HG02642 (cell line): ENCODE measurements around the gene NELL1.

Source experiments
- ATAC-seq: cut with Tn5 transposase; IDR thresholded peaks from one replicate; pipeline ENCODE4 v1.9.1; 2021; ENCODE audit warnings: mild to moderate bottlenecking; ENCODE audit not compliant: unreplicated experiment, poor library complexity

NELL1 gene

GRCh38 chr11:21285104-21285503, 615.7 kb downstream of the NELL1 start:
- no peak for ATAC-seq

GRCh38 chr11:21289686-21290085, 620.3 kb downstream of the NELL1 start:
- no peak for ATAC-seq

DNA sequence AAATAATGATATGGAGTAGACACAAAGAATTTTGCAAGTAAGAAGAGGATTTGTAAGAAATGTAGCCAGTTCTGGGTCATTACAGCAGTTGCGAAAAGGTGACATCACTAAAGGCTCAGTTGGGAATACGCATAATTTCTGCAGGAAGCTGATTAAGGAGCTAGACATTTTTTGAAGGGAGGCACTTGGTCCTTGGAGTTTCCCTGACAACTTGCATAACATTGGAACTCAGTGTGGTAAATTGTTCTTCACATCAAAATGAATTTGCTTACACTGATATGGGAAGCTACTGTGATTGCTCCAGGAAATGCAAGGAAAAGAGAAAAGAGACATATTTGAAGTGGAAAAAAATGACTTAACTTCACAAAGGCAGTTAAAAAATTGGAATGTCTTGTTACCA, 626.1 kb downstream of the NELL1 start:
- ATAC-seq = no peak

- no peak for ATAC-seq
These were observed 632.6 kb downstream of the NELL1 start for GRCh38 chr11:21301981-21302380.

GRCh38 chr11:21306739-21307358, 637.5 kb downstream of the NELL1 start:
- no peak for ATAC-seq

- ATAC-seq = no peak
These were observed 638.5 kb downstream of the NELL1 start for GRCh38 chr11:21307874-21308273.

GRCh38 chr11:21316591-21316990, 647.2 kb downstream of the NELL1 start:
- no peak for ATAC-seq

DNA sequence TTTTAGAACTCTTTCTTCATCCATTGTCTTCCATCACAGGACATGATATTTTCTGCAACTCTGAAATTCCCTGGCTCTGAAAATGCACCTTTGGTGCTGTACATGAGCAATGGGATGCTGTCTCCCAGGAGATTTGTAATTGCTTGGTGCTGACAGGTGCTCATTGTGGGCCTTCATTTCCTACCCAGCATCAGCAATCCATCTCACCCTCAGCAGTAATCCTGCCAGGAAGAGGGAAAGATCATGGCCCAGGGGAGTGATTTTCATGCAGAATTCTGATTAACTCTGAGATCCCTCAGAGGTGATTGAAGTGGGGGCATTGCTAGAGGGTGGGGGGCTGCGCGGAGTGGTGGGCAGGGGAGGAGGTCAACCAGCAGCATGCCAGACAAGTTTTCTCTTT, 651.7 kb downstream of the NELL1 start:
- no peak for ATAC-seq

DNA sequence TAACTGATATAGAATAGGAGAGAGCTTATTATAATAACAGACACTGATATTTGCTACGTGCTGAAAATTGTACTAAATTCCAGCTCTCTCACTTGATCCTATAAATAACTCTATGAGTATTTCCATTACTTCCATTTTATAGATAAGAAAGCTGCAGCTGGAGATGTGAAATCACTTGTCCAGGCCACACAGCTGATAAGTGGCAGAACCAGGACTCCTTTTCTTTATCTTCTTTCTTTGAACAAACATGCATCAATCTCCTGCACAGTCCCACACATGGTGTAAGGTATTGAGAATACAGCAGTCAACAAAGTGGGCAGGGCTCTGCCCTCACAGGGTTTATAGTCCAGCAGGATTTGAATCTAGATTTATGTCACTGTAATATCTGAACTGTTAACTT, 652.1 kb downstream of the NELL1 start:
- no peak for ATAC-seq

DNA sequence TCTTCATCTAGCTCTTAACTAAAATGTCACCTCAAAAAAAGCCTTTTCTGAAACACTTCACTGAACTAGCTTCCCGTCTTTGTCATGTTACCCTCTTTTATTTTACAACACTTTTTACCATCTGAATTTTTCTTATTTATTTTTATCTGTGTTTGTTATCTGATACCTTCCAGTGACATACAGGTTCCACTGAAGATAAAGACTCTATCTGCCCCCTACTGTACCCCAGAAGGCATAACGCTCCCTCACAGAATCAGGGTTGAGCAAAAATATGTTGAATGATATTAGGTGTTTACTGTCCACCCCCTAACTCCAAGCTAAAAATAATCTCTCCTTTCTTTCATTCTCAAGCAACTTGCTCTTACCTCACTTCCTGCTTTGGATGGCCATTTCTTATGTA, 654.2 kb downstream of the NELL1 start:
- ATAC-seq = no peak

GRCh38 chr11:21343204-21343603, 673.8 kb downstream of the NELL1 start:
- no peak for ATAC-seq

GRCh38 chr11:21346361-21346760, 677.0 kb downstream of the NELL1 start:
- ATAC-seq = no peak

DNA sequence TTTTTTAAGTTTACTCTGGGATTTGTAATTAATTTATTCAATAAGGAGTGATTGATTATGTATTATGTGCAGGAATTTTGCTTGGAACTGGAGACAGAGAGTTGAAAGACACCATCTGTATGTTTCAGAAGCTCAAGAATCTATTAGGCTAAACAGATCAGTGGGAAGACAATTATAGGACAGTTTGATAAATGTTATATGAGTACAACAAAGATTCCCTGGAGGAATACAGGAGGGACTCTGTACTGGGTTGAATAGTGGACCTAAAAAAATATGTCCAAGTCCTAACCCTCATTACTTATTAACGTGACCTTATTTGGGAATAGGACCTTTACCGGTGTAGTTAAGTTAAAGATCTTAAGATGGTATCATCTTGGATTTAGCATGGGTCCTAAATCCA, 681.2 kb downstream of the NELL1 start:
- no peak for ATAC-seq

GRCh38 chr11:21353425-21353824, 684.0 kb downstream of the NELL1 start:
- ATAC-seq = no peak

- no peak for ATAC-seq
These were observed 695.7 kb downstream of the NELL1 start for GRCh38 chr11:21364866-21365624.

DNA sequence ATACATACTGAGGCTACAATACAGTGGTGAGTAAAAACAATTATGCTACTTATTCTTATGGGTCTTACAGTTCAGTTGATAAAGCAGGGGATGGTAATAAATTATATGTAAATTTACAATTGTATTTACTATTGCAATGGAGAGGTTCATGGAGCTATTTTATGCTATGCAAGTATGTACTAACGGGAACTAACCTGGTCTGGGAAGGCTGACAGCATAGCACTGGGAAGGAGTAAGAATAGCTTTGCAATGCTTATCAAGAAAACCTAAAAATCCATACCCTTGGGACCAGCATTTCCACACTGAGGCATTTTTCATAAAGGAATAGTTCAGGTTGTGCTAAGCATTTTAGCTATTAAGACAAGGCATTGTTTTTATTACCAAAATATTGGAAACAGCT, 700.6 kb downstream of the NELL1 start:
- ATAC-seq = no peak

DNA sequence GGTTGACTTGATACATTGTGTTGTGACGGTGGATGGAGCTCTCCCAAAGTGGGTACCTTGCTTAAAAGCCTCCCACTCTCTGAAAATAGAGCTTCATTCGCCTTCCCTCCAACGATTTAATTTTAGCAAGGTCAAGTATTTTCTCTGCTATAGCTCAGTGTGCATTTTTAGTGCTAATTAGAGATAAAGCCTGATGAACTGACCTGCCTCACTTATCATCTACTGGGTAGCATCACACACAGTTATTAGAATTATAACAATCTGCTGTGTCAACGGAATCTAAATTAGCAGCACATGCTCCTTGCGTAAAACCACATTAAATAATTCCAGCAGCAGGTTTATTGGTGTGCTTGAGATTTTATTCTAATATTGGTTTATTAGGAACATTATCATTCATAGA, 701.7 kb downstream of the NELL1 start:
- no peak for ATAC-seq

DNA sequence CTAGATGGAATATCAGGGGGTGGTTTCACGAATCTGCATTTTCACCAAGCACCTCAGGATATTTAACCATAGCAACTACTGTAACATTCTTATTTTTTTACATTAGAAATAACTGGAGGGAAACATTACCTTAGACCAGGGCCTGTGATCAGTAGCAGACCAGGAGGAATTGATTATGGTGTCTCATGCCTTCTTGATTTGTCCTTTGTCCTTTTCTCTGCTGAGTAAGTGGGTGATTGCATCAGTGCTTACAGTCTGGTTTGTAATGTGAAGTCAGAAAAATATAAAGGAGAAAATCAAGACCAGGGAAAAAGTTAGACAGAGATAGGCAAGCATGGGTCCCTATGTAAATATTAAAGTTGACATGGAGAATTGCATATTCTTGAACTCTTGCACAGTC, 703.3 kb downstream of the NELL1 start:
- no peak for ATAC-seq

DNA sequence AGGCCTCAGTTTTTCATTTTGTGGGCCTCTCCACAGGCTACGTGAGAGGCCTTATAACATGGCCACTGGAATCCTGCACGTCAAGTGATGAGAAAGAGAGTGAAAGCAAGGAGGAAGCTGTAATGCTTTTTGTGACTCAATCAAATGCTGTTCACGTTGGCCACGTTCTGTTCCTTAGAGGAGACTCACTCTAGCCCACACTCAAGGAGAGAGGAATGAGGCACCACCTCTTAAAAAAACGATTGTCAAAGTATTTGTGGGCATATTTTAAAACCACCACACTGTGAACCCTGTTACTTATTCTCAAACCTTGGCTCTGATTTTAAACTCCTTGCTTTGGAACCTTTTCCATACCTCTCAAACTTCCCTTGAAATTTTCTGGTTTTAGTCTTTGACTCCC, 705.0 kb downstream of the NELL1 start:
- no peak for ATAC-seq

- no peak for ATAC-seq
These were observed 716.5 kb downstream of the NELL1 start for GRCh38 chr11:21385669-21386440.

GRCh38 chr11:21390430-21390829, 721.0 kb downstream of the NELL1 start:
- ATAC-seq = no peak
